HEK293 (cell line): Measurements from ENCODE around the gene DZIP1.

Experiments used
- CTCF ChIA-PET: fragments of 350-600 bp; formaldehyde crosslinking; extraction: SDS; loops from one replicate; lab custom pipeline; 2021; ENCODE audit warnings: antibody characterized with exemption; lab: Yijun Ruan, JAX
- POLR2A ChIA-PET: fragments of 300-600 bp; formaldehyde crosslinking; extraction: SDS; loops from one replicate; lab custom pipeline; 2020; ENCODE audit warnings: antibody characterized with exemption, inconsistent platforms; lab: Yijun Ruan, JAX
- H3K27ac ChIP-seq: fragments of 200-500 bp; sonication (Bioruptor generic); 2 replicates; pipeline ENCODE4 v1.5.1; 2014; ENCODE audit warnings: low read depth, low read length, control low read depth, inconsistent platforms; ENCODE audit errors: extremely low read depth
- H3K36me3 ChIP-seq, 2 experiments: fragments of 200-500 bp in 1 of 2; sonication (Bioruptor generic) in 1 of 2; 1 replicate in 1 of 2; 2 replicates in 1 of 2; pipeline ENCODE4 v1.5.1; 2014 to 2017; ENCODE audit warnings: inconsistent platforms in 2 of 2, low read length in 2 of 2; ENCODE audit not compliant: control insufficient read depth in 2 of 2, insufficient read depth in 1 of 2
- H3K4me1 ChIP-seq: fragments of 200-500 bp; sonication (Bioruptor generic); 2 replicates; pipeline ENCODE4 v1.5.1; 2014; ENCODE audit warnings: mild to moderate bottlenecking, low read length, inconsistent platforms; ENCODE audit not compliant: control insufficient read depth, insufficient read depth
- H3K4me3 ChIP-seq: 2 replicates; pipeline ENCODE4 v1.5.1; 2011; ENCODE audit warnings: low read depth, mild to moderate bottlenecking, control low read depth, low read length, moderate library complexity
- H3K9me3 ChIP-seq: fragments of 200-500 bp; sonication (Bioruptor generic); 2 replicates; pipeline ENCODE4 v1.5.1; 2014; ENCODE audit warnings: low read depth, low read length, inconsistent platforms; ENCODE audit not compliant: control insufficient read depth, insufficient read depth
- ATF2 ChIP-seq: fragments of 450-650 bp; formaldehyde crosslinking; IDR thresholded peaks from 2 replicates; pipeline ENCODE4 v1.5.1; 2016; ENCODE audit warnings: missing biosample characterization, missing genetic modification characterization, low read depth
- ELK4 ChIP-seq: IDR thresholded peaks from 2 replicates; pipeline ENCODE4 v1.6.1; 2011; ENCODE audit warnings: mild to moderate bottlenecking, low read depth, low read length, borderline replicate concordance
- KLF16 ChIP-seq: fragments of 450-650 bp; formaldehyde crosslinking; IDR thresholded peaks from 2 replicates; pipeline ENCODE4 v1.5.1; 2017; ENCODE audit warnings: missing biosample characterization, missing genetic modification characterization
- ZBTB21 ChIP-seq: fragments of 450-650 bp; formaldehyde crosslinking; IDR thresholded peaks from 2 replicates; pipeline ENCODE4 v1.5.1; 2017; ENCODE audit warnings: missing biosample characterization, missing genetic modification characterization
- ZNF114 ChIP-seq: fragments of 450-650 bp; formaldehyde crosslinking; IDR thresholded peaks from 2 replicates; pipeline ENCODE4 v1.5.0; 2017; ENCODE audit warnings: missing biosample characterization, missing genetic modification characterization
- ZNF157 ChIP-seq: fragments of 450-650 bp; formaldehyde crosslinking; IDR thresholded peaks from 2 replicates; pipeline ENCODE4 v1.5.1; 2016; ENCODE audit warnings: missing biosample characterization, missing genetic modification characterization
- ZNF175 ChIP-seq: fragments of 450-650 bp; formaldehyde crosslinking; IDR thresholded peaks from 2 replicates; pipeline ENCODE4 v1.5.1; 2016; ENCODE audit warnings: missing biosample characterization, missing genetic modification characterization
- ZNF221 ChIP-seq: fragments of 450-650 bp; formaldehyde crosslinking; IDR thresholded peaks from 2 replicates; pipeline ENCODE4 v1.5.1; 2017; ENCODE audit warnings: missing biosample characterization, missing genetic modification characterization, borderline replicate concordance
- ZNF248 ChIP-seq: fragments of 450-650 bp; formaldehyde crosslinking; IDR thresholded peaks from 2 replicates; pipeline ENCODE4 v1.5.1; 2017; ENCODE audit warnings: missing biosample characterization, missing genetic modification characterization
- ZNF341 ChIP-seq: fragments of 450-650 bp; formaldehyde crosslinking; IDR thresholded peaks from 2 replicates; pipeline ENCODE4; 2016; ENCODE audit warnings: low read depth, missing biosample characterization, missing genetic modification characterization
- ZNF37A ChIP-seq: fragments of 450-650 bp; IDR thresholded peaks from 2 replicates; pipeline ENCODE4 v1.5.1; 2018; ENCODE audit warnings: missing biosample characterization, missing genetic modification characterization
- ZNF501 ChIP-seq: fragments of 450-650 bp; formaldehyde crosslinking; IDR thresholded peaks from 2 replicates; pipeline ENCODE4 v1.5.1; 2016; ENCODE audit warnings: missing biosample characterization, missing genetic modification characterization
- ZNF571 ChIP-seq: fragments of 450-650 bp; formaldehyde crosslinking; IDR thresholded peaks from 2 replicates; pipeline ENCODE4 v1.5.0; 2017; ENCODE audit warnings: missing biosample characterization, missing genetic modification characterization
- ZNF707 ChIP-seq: fragments of 450-650 bp; formaldehyde crosslinking; IDR thresholded peaks from 2 replicates; pipeline ENCODE4 v1.5.1; 2016; ENCODE audit warnings: missing biosample characterization, missing genetic modification characterization
- ZNF747 ChIP-seq: fragments of 450-650 bp; formaldehyde crosslinking; IDR thresholded peaks from 2 replicates; pipeline ENCODE4 v1.5.1; 2016; ENCODE audit warnings: missing biosample characterization, missing genetic modification characterization
- TF ChIP-seq, protein P1 (sequence below): fragments of 450-650 bp; formaldehyde crosslinking; IDR thresholded peaks from 2 replicates; pipeline ENCODE4 v1.5.1; 2016; ENCODE audit warnings: missing biosample characterization, missing genetic modification characterization, borderline replicate concordance
- TF ChIP-seq, protein P2 (sequence below): fragments of 450-650 bp; formaldehyde crosslinking; IDR thresholded peaks from 2 replicates; pipeline ENCODE4 v1.5.1; 2016; ENCODE audit warnings: missing biosample characterization, missing genetic modification characterization
- TF ChIP-seq, protein P3 (sequence below): fragments of 450-650 bp; formaldehyde crosslinking; IDR thresholded peaks from 2 replicates; pipeline ENCODE4 v1.5.1; 2017; ENCODE audit warnings: missing biosample characterization, missing genetic modification characterization

Gene DZIP1

GRCh38 chr13:95656386-95657015 lies 12.0 kb upstream of the DZIP1 start:
- CTCF ChIA-PET: interaction anchor here (0.6 kb wide), 2 partner anchors 171 to 179 kb away, joined by 3 to 6 read pairs; no protein-coding TSS in a partner anchor
- Histone ChIP-seq H3K4me1 (no peaks in the 10 kb centered on the region), H3K36me3 (no peaks in the 10 kb centered on the region), H3K9me3 (no peaks in the 10 kb centered on the region), H3K27ac (no peak overlapping the region), H3K4me3 (no peak overlapping the region)
- TF ChIP-seq ZNF747 (tag by site-specific recombination) (no peak), ELK4 (no peak), ZNF707 (no peak), ZNF37A (tag by site-specific recombination) (no peak), KLF16 (no peak), ZNF501 (tag by site-specific recombination) (no peak), ZBTB21 (tag by site-specific recombination) (no peak), ZNF571 (no peak), ZNF175 (tag by site-specific recombination) (no peak), ZNF114 (no peak), ZNF157 (tag by site-specific recombination) (no peak), ZNF221 (tag by site-specific recombination) (no peak), ZNF341 (tag by site-specific recombination) (no peak), ZNF248 (tag by site-specific recombination) (no peak), ATF2 (tag by site-specific recombination) (no peak)
- TF ChIP-seq, protein P1, sequence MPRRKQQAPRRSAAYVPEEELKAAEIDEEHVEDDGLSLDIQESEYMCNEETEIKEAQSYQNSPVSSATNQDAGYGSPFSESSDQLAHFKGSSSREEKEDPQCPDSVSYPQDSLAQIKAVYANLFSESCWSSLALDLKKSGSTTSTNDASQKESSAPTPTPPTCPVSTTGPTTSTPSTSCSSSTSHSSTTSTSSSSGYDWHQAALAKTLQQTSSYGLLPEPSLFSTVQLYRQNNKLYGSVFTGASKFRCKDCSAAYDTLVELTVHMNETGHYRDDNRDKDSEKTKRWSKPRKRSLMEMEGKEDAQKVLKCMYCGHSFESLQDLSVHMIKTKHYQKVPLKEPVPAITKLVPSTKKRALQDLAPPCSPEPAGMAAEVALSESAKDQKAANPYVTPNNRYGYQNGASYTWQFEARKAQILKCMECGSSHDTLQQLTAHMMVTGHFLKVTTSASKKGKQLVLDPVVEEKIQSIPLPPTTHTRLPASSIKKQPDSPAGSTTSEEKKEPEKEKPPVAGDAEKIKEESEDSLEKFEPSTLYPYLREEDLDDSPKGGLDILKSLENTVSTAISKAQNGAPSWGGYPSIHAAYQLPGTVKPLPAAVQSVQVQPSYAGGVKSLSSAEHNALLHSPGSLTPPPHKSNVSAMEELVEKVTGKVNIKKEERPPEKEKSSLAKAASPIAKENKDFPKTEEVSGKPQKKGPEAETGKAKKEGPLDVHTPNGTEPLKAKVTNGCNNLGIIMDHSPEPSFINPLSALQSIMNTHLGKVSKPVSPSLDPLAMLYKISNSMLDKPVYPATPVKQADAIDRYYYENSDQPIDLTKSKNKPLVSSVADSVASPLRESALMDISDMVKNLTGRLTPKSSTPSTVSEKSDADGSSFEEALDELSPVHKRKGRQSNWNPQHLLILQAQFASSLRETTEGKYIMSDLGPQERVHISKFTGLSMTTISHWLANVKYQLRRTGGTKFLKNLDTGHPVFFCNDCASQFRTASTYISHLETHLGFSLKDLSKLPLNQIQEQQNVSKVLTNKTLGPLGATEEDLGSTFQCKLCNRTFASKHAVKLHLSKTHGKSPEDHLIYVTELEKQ (tag by site-specific recombination): no peak
- TF ChIP-seq, protein P2, sequence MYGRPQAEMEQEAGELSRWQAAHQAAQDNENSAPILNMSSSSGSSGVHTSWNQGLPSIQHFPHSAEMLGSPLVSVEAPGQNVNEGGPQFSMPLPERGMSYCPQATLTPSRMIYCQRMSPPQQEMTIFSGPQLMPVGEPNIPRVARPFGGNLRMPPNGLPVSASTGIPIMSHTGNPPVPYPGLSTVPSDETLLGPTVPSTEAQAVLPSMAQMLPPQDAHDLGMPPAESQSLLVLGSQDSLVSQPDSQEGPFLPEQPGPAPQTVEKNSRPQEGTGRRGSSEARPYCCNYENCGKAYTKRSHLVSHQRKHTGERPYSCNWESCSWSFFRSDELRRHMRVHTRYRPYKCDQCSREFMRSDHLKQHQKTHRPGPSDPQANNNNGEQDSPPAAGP: no peak
- TF ChIP-seq, protein P3, sequence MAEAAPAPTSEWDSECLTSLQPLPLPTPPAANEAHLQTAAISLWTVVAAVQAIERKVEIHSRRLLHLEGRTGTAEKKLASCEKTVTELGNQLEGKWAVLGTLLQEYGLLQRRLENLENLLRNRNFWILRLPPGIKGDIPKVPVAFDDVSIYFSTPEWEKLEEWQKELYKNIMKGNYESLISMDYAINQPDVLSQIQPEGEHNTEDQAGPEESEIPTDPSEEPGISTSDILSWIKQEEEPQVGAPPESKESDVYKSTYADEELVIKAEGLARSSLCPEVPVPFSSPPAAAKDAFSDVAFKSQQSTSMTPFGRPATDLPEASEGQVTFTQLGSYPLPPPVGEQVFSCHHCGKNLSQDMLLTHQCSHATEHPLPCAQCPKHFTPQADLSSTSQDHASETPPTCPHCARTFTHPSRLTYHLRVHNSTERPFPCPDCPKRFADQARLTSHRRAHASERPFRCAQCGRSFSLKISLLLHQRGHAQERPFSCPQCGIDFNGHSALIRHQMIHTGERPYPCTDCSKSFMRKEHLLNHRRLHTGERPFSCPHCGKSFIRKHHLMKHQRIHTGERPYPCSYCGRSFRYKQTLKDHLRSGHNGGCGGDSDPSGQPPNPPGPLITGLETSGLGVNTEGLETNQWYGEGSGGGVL (tag by site-specific recombination): no peak
- POLR2A ChIA-PET: interaction anchor here (0.7 kb wide), 1 partner anchor 20 kb away, joined by 4 read pairs; the partner anchor contains the start of gene DNAJC3
